OCI-LY1 (cell line): Measurements from ENCODE around the gene CERS6.

ENCODE experiments used
- CTCF ChIP-seq: fragments of 200-600 bp; sonication (generic), shearing (Covaris generic); IDR thresholded peaks from 2 replicates; pipeline ENCODE4 v1.5.1; 2017; ENCODE audit warnings: mild to moderate bottlenecking, antibody characterized with exemption, low read length, moderate library complexity, mixed read lengths
- EZH2 ChIP-seq: fragments of 200-600 bp; sonication (generic), shearing (Covaris generic); IDR thresholded peaks from 2 replicates; pipeline ENCODE4 v1.8.0; 2017; ENCODE audit warnings: borderline replicate concordance, mixed run types, mild to moderate bottlenecking, antibody characterized with exemption, low read length, moderate library complexity, mixed read lengths

GRCh38 chr2:168671932-168672331 is 215.9 kb downstream of the CERS6 start:
- TF ChIP-seq CTCF: no peak
- no peak for TF ChIP-seq EZH2
